Occipital lobe (tissue), 2 donors: ENCODE measurements around the gene PLAGL1. TPM values are rescaled to one million over a fixed set of nuclear protein-coding genes. Genes with fewer than 3 reads are reported as not detected.
A peak's percentile ranks its signal among the peaks of the same experiment; 100 is the strongest.

Source experiments
- DNase-seq: peaks from one replicate; lab custom pipeline; 2025; lab: John Stamatoyannopoulos, UW
- total RNA-seq: library from RNA; depleted of rRNA; stranded (reverse); fragments of >200 nt; gene quantifications from one replicate; pipeline ENCODE4 v1.2.3, GENCODE V29; 2014

Gene PLAGL1
- total RNA-seq, 1 donor from 2014 or later: 16.2 TPM

GRCh38 chr6:143966312-143966711 lies 41.7 kb downstream of the PLAGL1 start:
- DNase-seq: no peak

GRCh38 chr6:143965503-143966171 lies 42.4 kb downstream of the PLAGL1 start:
- no peak for DNase-seq

GRCh38 chr6:143964674-143965081 lies 43.4 kb downstream of the PLAGL1 start:
- DNase-seq: no peak

- no peak for DNase-seq
Measured at GRCh38 chr6:143963158-143963919, 44.7 kb downstream of the PLAGL1 start.

- DNase-seq: no peak
Measured at GRCh38 chr6:143961886-143962878, 45.9 kb downstream of the PLAGL1 start.

GRCh38 chr6:143961066-143961465 lies 47.0 kb downstream of the PLAGL1 start:
- DNase-seq: no peak

- no peak for DNase-seq
Measured at GRCh38 chr6:143959927-143960326, 48.1 kb downstream of the PLAGL1 start.

- DNase-seq: no peak
Measured at GRCh38 chr6:143958839-143959399, 49.1 kb downstream of the PLAGL1 start.

- no peak for DNase-seq
Measured at GRCh38 chr6:143957679-143958274, 50.3 kb downstream of the PLAGL1 start.

- DNase-seq: no peak
Measured at GRCh38 chr6:143955971-143956370, 52.1 kb downstream of the PLAGL1 start.

GRCh38 chr6:143953922-143954321 lies 54.1 kb downstream of the PLAGL1 start:
- no peak for DNase-seq

GRCh38 chr6:143952947-143953701 lies 54.9 kb downstream of the PLAGL1 start:
- DNase-seq: no peak

- DNase-seq: peak; percentile 25
Measured at GRCh38 chr6:143952060-143952778, 55.8 kb downstream of the PLAGL1 start.

GRCh38 chr6:143950875-143951274 lies 57.2 kb downstream of the PLAGL1 start:
- DNase-seq: no peak

GRCh38 chr6:143949962-143950361 lies 58.1 kb downstream of the PLAGL1 start:
- DNase-seq: no peak

- DNase-seq: no peak
Measured at GRCh38 chr6:143949535-143949934, 58.5 kb downstream of the PLAGL1 start.

- no peak for DNase-seq
Measured at GRCh38 chr6:143948208-143948607, 59.9 kb downstream of the PLAGL1 start.

- no peak for DNase-seq
Measured at GRCh38 chr6:143941852-143942627, 66.0 kb downstream of the PLAGL1 start.
